SK-N-MC (cell line): ENCODE data around the gene BCAS4.

Experiments used
- EZH2 ChIP-seq: fragments of 200-600 bp; sonication (generic); IDR thresholded peaks from one replicate; pipeline ENCODE4 v1.6.1; 2017; ENCODE audit warnings: antibody characterized with exemption
- FOXP2 ChIP-seq: optimal IDR thresholded peaks from 2 replicates; pipeline ENCODE3; 2011; ENCODE audit warnings: mild to moderate bottlenecking, moderate library complexity; ENCODE audit not compliant: insufficient read depth; ENCODE audit errors: extremely low read length, control extremely low read depth
- POLR2AphosphoS5 ChIP-seq: IDR thresholded peaks from 2 replicates; pipeline ENCODE4 v1.6.1; 2012; ENCODE audit warnings: mild to moderate bottlenecking, low read depth, low read length, borderline replicate concordance

- TF ChIP-seq FOXP2 (no peak), EZH2 (no peak), POLR2AphosphoS5 (no peak)
Observed at GRCh38 chr20:50747275-50747674, 47.6 kb upstream of the BCAS4 start.
